ENCODE data around the gene WNT11.

WNT11 gene

DNA sequence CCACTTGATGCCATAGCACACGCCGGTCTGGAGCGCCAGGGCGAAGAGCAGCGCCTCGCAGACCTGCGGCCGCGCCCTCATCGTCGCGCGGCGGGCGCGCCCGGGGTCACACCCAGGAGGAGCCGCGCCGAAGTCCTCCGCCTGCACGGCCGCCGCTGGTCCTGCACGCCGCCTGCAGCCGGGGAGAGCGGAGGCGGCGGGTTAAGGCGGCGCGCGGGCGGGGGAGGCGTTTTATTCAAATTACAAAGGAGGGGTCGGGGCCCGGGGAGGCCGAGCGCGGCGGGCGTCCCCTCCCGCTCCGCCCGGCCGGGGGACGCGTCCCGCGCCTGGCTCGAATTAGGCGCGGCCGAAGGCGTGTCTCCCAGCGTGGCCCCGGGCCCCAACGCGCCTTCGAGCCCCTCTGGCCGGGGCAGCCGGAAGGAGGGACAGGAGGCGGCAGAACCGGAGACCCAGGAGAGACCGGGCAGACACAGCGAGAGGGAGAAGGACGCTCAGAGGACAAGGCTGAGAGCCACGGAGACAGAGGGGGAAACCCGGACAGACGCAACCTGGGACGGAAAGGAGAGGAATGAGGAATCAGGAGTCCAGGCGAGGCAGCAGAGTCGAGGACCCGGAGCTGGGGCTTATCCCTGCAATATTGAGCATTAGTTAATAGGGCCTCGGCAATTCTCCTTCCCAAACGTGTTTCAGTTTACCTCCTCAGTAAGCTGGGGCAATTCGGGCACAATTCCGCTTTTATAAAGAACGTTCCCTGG lies at the start of gene WNT11:
TSS of gene WNT11 (minus strand) at position 176 of the 755 bp plus-strand sequence. CDS start at position 81, 95 bp downstream.
- peak; percentile 30 for DNase-seq

DNA sequence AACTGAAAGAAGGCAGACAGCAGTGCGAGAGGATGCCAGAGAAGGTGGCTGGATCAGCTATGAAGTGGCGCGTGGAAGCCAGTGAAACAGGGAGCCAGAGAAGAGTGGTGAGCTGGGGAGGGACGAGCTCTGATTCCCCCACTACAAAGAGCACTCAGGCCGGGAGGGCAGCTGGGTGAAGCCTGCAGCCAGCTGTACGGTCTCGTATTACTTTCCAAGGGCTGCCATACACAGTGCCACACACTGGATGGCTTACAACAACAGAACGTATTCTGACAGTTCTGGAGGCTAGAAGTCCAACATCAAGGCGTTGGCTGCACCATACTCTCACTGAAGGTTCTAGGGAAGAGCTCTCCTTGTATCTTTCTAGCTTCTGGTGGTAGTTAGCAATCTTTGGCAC lies 47.1 kb upstream of the WNT11 start:
- no peak for DNase-seq

DNA sequence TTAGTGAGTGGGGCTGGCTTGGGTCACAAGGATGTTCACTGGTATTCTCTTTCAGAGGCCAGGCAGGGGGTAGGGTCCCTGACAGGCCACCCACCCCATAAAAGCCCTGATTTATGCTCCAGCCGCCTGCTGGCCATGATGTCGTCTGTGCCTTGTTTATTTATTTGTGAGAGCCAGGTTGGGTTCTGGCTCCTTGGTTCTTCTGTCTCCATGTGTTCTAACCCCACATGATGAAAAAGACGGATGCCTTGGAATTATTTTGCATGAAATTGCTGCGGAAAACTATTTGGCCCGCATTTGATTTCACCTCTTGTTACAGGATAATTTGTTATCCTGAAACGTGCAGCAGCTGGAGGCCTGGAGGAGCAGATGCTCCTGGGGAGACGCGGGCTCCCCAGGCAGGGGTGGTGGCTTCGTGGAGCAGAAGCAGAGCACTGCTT lies 46.3 kb upstream of the WNT11 start:
- DNase-seq = no peak

DNA sequence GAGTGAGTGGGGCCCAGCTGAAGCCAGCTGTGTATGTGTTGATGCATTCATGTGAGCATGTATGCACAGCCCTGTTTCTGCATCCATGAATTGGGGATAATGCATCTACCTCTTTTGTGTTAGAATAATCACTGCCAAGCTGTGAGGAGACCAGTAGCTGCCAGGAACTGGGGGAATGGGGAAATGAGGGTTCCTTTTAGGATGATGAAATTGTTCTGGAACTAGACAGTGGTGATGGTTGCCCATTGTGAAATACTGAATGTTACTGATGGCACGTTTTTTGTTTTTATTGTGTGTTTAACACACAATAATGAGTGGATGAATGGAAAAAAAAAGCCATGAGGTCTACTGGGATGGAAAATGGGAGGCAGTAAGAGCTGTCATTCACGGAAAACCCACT lies 45.3 kb upstream of the WNT11 start:
- DNase-seq = no peak

DNA sequence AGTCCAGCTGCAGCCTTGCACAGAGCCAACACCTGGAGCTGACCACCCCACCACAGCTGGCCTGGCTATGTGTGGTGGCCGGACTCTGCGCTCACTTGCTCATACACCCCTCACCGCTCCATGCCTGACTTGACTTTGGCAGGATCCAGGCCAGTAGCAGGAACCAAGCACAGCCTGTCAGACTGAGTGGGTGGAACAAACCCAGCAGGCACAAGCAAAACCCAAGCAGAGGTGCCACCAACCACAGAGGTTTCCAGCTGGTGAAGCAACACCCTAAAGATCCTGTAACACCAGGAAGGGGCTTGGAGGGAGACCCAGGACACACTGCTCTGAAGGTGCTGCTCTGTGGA lies 44.9 kb upstream of the WNT11 start:
- DNase-seq = no peak

DNA sequence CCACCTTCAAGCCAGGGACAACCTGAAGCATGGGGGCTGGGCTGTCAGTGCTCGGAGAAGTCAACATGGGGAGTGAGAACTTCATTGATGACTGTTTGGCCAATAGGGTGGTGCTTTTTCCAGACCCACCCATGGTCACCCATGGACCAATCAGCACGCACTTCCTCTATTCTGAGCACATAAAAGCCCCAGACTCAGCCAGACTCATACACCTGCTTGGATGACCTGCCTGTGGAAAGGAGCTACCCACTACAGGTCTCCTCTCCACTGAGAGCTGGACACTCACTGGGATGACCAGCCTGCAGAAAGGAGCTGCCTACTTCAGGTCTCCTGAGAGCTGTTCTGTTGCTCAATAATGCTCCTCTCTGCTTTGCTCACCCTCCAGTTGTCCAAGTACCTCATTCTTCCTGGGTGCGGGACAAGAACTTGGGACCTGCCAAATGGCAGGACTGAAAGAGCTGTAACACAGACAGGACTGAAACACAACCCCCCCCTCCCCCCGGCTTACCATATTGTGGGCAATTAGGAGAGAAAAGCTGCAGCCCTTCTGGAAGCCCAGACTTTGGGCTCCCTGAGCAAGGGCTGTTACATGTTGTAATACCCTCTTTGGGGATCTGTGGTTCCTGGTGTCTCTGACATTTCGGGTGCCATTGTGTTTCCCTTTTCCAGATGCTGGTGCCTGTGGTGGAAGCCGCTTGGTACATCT lies 44.4 kb upstream of the WNT11 start:
- peak; percentile 52 for DNase-seq

DNA sequence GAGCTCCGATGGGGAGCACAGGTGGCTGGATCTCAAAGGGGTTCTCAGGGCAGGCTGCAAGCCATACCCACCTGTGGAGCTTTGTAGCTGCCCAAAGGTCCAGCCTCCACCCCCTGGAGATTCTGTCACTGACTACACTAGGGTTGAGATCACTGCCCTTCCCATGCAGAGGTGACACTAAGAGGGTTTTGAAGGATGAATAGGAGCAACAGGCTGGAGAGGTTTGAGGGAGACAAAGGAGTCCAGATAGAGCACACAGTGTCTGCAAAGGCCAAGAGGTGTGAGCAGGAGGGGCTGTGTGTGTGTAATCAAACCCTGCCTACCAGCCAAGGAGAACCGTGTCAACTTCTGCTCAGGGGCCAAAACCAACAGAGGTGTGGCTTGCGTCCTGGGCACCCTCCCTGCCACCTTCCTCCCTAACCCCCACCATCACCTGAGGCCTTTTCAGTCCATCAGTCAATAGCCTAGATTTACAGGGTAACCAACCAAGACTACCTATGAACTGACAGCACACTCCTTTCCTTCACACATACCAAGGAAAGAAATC lies 43.0 kb upstream of the WNT11 start:
- no peak for DNase-seq

DNA sequence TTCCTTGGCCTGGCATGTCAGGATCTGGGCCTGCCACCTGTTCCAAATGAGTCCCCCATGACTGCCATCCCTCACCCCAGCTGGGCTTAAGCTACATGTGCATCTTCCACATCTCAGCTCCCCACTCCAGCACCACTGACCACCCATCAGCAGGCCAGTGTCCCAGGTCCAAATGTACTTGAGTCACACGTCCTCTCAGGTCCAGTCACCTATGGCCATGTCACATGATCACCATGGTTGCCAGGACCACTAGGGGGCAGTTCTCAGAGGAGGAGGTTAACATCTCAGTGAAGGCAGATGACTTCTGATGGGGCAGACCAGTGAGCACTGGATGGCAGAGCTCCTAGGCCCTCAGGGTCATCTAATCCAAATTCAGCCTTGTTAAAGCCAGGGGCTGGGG lies 41.9 kb upstream of the WNT11 start:
- DNase-seq = peak; percentile 58

DNA sequence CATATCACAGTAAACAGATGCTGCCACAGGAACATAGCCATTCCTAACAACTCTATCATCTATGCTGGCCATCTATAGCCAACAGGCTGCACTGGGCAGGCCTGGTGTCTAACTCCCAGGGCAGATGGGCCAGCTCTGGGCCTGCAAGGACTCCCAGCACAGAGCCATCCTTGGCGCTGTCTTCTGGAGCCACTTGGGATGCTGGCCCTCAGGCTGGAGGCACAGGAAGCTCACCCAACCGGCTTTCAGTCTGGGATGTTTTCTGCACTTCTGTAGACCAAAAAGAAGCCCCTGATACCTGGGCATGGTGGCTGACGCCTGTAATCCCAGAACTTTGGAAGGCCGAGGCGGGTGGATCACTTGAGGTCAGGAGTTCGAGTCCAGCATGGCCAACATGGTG lies 40.8 kb upstream of the WNT11 start:
- DNase-seq = no peak

DNA sequence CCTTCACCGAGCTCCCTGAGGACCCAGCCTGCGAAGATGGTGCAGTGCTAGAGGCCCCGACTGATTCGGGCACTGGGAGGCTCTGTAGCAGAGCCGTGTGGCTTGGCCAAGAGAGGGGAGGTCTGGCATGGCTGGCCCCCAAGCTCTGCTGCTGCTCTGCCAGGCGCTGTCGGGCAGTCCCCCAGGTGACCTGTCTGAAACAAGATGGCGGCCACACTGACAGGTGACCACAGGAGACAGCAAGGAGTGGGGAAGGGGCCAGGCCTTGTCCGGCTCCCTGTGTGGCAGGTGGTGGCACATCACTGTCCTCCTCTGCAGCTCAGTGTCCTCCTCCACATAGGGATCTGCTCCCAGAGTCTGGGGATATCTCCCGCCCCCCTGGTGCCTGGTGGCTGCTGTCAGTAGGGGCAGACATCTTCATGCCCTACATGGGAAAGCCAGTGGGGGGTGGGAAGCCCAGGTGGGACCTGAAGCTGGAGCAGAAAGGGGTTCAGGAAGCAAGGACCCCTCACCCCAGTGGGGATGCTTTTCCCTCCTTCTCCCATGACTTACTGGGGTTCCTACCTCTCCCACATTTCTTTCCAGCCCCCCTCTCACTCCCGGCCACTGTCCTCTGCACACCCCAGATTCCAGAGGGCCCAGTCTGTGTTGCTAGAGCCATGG lies 40.1 kb upstream of the WNT11 start:
- DNase-seq = no peak

DNA sequence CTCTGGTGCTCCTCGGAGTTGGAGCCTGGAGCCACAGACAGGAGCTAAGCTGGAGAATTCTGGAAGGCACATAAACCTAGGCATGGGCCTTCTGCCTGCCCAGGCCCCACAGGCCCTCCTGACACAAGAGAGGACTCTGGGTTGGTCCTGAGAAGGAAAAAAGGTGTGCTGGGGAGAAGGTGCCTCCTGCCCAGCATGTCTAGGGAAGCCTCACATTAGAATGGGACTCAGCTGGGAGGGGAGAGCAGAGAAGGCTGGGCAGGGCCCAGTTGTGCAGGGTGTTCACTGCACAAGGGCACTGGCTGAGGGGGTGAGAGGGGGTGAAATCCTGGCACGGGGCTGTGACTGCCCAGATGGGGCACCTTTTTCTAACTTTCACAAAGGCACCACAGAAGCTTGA lies 39.4 kb upstream of the WNT11 start:
- DNase-seq = no peak

DNA sequence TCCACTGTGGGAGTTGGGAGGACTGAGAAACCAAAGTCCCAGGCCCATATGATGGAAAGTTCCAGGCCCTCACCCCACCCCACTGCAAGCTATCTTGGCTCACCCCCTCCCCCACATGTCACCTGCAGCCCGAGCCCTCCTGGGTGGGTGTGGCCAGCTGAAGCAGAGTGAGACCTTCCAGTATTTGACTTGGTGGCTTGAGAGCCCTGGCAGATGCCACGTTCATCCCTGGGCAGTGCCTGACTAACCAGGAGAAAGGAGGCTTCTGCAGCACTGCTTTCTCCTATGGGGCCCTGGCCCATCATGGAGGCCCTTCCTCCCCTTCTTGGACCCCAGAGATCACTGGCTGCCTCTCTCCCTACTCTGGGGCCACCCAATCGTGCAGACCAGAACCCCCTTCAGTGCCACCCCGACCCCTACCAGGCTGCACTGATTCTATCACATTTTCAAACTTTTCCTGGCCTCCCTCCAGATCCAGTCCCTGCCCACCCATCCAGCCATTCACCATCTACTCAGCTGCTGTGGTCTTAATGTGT lies 38.1 kb upstream of the WNT11 start:
- DNase-seq = peak; percentile 53

DNA sequence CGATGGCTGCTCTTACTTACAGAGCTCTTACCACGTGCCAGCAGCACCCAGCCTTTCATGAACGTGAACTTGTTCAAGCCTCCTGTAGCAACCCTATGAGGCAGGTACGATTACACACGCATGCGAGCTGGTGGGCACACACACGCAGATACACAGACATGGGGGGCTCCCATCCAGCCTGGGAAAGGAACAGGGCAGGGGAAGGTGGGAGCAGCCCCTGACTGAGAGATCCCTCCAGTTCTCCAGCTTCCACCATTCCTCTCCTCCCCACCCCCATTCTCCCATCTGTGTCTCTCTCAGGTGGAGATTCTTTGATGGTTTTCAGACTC lies 37.6 kb upstream of the WNT11 start:
- DNase-seq = no peak

DNA sequence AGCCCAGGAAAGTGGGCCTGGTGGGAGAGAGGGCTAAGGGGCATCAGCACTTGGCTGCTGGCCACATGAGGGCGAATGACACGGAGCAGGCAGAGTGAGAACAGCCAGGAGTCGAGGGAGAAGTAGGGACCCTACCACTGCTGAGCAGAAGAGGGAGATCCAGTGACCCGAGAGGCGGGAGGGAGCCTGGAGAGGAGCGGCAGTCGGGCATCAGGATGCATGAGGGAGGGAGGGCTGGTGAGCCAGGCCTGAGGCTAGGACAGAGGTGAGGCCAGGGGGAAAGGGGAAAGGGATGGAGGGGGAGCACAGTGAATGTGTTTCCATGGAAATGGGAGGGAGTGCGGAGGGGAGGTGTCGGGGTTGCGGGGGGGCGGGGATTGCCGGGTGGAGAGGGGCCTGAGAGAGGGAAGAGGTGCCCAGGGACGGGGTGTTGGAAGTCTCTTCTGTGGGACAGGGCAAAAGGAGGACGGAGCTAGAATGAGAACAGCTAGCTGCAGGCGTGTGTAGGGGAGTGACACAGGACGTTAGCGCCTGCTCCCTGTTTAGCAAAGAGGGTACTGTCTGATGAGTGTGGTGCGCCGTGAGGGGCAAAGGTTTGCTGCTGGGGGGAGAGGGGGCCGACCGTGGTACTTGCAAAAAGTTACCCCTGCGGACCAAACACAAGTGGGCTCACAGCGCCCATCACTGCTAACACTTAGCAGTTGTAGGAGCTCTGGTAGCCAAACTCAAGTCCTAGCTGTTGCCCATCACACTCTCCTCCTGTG lies 37.1 kb upstream of the WNT11 start:
- DNase-seq = no peak

DNA sequence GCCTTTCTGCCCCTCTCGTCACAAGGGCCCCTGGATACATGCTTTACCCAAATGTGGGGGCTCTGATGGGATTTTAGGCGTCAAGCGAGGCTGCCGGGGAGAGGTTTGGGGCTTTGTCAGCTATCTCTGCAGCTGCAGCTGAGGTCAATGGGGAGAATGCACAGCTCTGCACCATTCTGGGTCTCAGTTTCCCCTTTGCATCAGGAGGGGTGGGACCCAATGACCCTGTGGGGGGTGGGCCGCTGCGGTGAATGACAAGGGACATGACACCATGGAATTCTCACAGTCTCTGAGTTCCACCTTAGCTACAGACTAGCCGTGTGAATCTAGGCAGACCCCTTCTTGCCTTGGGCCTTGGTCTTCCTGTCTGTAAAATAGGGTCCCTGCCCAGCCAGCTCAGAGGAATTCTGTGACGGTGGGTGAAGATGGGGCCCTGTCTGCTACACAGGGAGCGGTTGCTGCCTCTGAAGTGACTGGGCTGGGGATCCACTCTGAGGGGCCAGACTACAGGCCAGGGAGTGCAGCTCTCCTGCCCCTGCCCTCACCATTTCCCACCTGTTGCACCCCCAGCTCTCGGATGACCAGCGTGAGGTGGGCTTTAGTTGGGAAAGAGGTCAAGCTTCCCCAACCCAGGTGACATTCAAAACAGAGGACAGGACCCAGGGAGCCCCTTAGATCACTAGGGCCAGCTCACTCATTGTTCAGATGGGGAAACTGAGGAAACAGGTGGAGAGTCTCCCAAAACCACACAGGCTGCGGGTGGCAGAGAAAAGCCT lies 35.9 kb upstream of the WNT11 start:
- no peak for DNase-seq

DNA sequence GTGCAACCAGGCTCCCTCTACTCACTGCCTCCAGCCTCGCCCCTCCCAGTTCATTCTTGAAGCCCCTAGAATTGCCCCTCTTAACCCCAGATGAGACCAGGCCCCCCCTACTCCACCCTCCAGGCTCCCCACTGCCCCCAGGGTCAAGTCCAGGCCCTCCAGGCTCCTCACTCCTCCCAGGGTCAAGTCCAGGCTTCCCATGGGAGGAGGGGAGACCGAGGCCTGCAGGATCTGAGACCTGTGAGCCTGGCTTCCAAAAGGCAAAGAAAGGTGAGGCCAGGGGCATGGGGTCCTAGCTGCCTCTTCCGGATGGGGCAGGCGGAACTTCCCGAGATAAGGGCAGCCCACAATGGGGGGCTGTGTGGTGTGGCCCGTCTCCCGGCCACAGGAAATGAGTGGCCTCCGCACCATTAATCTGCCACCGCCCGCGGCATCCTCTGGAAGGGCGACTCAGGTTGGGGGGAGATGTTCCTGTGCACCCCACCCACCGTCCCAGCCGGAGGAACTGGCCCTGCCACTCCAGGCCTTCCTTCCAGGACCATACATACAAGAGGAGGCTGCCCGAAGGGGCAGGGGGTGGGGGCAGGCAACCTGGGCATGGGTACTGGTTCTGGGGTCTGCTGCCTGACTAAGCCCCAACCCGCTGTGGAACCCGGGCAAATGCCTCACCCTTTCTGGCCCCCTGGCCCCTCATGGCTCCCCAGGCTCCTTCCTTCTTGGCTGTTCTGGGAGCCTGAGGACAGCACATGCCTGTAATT lies 35.1 kb upstream of the WNT11 start:
- DNase-seq = no peak

DNA sequence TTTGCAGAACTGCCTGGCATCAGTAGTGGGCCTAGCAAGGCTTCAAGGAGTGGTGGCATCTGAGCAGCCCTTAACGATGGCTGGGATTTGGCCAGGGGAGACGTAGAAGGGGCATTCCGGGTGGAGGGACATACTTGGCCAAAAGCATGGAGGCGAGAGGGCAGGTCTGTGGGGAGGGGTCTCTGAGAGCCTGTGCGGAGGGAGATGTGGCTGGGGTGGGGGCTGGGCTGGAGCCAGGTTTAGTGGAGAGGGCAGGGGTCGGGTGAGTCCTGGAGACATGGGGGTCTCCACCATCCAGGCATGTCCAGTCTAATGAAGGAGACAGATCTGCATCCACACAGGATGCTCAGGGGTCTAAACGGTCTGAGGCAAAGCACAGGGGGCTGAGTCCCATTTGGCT lies 34.4 kb upstream of the WNT11 start:
- DNase-seq = no peak

DNA sequence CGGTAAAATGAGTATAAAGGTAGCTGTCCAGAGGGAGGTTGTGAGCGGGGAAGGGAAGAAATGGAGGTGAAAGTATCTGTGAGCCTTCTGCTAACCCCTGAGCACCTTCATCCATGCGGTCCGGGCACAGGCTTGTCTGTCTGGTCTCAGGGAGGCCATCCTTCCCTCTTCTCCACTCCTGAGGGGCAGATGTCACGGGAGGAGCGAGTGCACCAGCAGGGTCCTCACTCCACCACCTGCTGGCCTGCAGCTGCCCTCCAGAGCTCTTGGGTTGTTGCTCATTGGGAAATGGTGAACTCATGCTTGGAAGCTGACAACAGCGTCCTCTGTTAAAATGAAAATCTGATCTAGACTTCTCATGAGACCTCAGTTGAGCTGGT lies 33.8 kb upstream of the WNT11 start:
- DNase-seq = no peak

DNA sequence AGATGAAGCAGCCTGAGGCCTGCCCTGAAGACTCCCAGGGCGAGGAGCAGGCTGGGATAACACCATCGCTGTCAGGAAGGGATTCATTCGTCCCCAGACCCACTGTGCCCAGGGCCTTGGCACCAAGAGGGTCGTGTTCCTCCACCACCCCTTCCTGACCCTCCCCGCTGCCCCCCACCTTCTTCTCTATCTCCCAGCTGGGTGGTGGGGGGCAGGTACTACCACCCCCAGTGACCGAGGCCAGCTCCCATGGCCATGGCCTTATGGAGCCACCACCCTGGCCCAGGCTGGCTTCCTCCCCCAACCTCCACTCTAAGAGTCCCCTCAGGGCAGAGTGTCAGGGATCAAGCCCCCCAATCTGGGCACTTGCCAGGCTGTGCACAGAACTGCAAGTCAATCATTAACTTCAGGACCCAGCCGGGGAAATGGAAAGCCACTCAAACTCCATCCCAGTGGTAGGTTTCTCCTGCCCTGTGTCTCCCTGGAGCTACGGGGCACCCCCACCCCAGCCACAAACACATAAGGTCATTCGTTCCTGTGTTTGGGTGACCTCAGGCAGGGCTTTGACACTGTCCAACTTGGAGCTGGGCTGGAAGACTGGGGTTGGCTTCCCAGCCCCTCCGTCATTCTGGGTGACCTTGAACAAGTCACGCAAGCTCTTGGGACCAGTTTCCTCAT lies 33.3 kb upstream of the WNT11 start:
- peak; percentile 46 for DNase-seq

DNA sequence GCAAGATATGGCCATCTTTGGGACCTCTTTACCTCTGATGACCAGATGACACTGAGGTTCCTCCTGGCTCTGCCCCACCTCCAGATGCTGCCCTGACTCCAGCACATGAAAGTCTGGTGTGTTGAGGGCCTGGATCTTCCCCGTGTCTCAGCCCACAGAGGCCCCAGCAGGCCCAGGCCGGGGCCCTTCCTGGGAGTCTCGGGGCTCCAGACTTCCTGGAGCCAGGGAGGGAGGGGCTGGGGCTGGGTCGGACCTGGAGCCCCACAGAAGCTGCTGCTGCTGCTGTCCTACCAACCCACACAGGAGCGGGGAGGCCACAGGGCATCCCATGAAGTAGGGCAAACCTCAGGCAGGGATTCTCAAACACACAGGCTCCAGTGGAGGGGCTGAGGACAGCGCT lies 32.2 kb upstream of the WNT11 start:
- peak; percentile 52 for DNase-seq

DNA sequence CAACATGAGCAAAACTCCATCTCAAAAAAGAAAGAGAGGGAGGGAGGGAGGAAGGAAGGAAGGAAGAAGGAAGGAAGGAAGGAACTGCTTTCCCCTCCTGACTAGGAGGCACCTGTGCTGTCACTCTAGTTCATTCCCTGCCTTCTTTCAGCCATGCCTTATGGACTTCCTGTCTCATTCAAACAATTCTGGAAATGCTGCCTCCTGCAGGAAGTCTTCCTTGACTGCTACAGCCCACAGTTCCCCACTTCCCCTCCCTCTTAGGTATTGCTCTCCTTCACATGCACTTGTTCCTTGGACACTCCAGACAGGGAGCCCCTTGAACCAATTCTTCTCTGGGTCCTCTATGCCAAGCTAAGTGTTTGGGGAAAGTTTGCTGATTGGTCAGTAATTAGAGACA lies 31.6 kb upstream of the WNT11 start:
- peak; percentile 77 for DNase-seq
